OCI-LY3 (cell line): ENCODE results near the gene APOL2.

Source experiments
- CTCF ChIP-seq: fragments of 200-600, 300-600 bp; sonication (generic); IDR thresholded peaks from 2 replicates; pipeline ENCODE4 v1.5.1; 2014; ENCODE audit warnings: antibody characterized with exemption, low read length, low read depth
- EZH2phosphoT487 ChIP-seq: fragments of 200-600 bp; shearing (Covaris generic); IDR thresholded peaks from 2 replicates; pipeline ENCODE4 v1.6.1; 2018; ENCODE audit warnings: antibody characterized with exemption, mixed run types, low read depth

GRCh38 chr22:36287881-36288515 lies 48.7 kb upstream of the APOL2 start:
- no peak for TF ChIP-seq CTCF
- no peak for TF ChIP-seq EZH2phosphoT487
